ENCODE results near the gene TAPBP.

- TF ChIP-seq SUZ12 (IDR thresholded peaks at IDR 0.05; ENCODE audit: extremely low read depth, insufficient read depth, insufficient read length) (no peak), YY1 (IDR thresholded peaks at IDR 0.05; ENCODE audit: insufficient read depth, insufficient read length) (no peak)
Observed at GRCh38 chr6:33289784-33290315, 24.0 kb downstream of the TAPBP start.
